ENCODE data around the gene PTPN9. TPM values are rescaled to one million over a fixed set of nuclear protein-coding genes. Genes with fewer than 3 reads are reported as not detected.
"Not testable (repeated sequence)": the region's sequence is repeated elsewhere in the genome, so short reads cannot be mapped to it uniquely, and the experiment has no call there.

PTPN9 gene
- total RNA-seq, 1 donor from 2014 or later = 23.6 TPM

DNA sequence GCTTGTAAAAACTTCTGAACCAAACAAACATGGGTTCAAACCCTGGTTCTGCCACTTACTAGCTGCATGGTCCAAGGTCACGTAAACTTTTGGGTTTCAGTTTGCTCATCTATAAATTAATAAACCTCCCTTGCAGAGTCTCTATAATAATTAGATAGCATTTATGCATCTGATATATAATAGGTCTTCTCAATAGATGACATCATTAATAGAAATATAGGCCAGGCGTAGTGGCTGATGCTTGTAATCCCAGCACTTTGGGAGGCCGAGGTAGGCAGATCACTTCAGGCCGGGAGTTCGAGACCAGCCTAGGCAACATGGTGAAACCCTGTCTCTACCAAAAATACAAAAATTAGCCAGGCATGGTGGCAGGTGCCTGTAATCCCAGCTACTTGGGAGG is 102.0 kb downstream of the PTPN9 start:
- H3K4me3 Mint-ChIP-seq; H3K4me1 Mint-ChIP-seq; intact Hi-C loops (cut with micrococcal nuclease); H3K9me3 Mint-ChIP-seq; H3K27me3 Mint-ChIP-seq; H3K27ac Mint-ChIP-seq; DNase-seq: not testable (repeated sequence)
- H3K36me3 Mint-ChIP-seq (ENCODE audit: low read depth) = peaks cover 21% of the 10 kb centered on the region

DNA sequence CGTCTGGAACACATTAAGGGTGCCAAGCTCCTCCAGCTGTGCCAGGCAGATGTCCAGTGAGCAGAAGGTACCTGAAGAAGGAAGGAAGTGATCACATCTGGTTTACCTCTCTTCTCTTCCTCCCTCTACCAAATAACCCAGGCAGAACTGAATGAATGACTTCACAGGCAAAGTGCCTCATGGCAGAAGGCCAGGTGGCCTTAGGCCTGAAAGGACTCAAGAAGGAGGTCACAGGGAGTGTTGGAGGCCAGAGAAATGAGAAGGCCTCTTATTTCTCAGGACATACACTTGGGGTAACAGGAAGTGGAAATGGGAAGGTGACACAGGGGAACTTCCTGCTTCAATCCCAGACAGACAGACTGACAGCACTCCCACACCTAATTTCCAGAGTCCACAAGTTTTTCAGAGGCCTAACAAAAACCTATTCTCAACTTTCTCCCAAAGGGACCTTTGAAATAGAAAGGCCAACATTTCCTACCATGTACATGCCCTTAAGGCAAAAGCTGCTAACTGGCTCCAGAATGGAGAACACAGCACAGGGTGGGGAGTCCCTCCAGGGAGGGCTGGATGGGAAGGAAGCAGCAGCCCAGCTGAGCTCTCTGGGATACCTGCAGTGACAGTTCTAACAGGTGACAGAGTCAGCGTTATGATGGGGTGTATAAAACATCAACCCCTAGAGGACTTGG is 110.1 kb downstream of the PTPN9 start:
- Mint-ChIP-seq H3K4me1 (peaks cover 6% of the 10 kb centered on the region), H3K4me3 (no peak overlapping the region), H3K36me3 (ENCODE audit: low read depth) (peaks cover 43% of the 10 kb centered on the region), H3K27ac (peak overlapping the region; percentile 54), H3K9me3 (no peaks in the 10 kb centered on the region), H3K27me3 (no peaks in the 10 kb centered on the region)
- intact Hi-C loops (cut with micrococcal nuclease) = no loop called here
- no peak for DNase-seq

DNA sequence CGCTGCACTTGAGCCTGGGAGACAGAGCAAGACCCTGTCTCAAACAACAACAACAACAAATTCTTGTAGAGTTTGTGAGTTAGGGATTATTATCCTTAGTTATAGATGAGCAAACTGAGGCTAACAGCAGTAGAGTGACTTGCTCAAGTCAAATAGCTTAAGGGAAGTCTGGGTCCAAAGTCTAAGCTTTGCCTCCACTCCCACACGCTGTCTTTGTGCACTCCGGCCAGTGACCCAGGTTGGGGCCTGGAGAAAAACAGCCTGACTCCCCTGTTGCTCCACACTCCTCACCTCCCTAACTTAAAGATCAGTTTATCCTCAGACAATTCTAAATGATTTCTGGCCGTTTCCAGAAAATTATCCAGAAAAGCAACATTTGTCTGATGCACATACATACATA is 118.5 kb downstream of the PTPN9 start:
- no peak overlapping the region for H3K4me3 Mint-ChIP-seq
- intact Hi-C loops (cut with micrococcal nuclease) = no loop called here
- H3K4me1 Mint-ChIP-seq = peaks cover 12% of the 10 kb centered on the region
- no peak overlapping the region for H3K27ac Mint-ChIP-seq
- DNase-seq = no peak
- H3K27me3 Mint-ChIP-seq = no peaks in the 10 kb centered on the region
- peaks cover 7% of the 10 kb centered on the region for H3K36me3 Mint-ChIP-seq (ENCODE audit: low read depth)
- no peaks in the 10 kb centered on the region for H3K9me3 Mint-ChIP-seq

DNA sequence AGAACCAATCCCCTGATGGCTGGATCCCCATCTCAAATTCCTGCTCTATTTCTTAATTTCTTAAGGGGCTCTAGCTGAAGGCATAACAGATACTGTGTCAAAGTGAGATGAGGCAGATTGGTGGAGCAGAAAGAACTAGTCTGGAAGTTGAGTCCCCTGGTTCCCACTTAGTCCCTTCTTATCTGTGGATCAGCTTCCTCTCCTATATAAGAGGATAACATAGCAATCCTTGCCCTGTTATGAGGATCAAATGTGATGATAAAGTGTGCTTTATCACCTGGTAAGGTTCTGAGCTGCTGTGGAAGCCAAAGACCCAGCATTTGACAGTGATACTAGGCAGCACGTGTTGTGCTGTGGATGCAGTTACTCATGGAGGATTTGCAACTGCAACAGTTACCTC is 119.5 kb downstream of the PTPN9 start:
- DNase-seq = no peak
- H3K27me3 Mint-ChIP-seq = no peaks in the 10 kb centered on the region
- H3K36me3 Mint-ChIP-seq (ENCODE audit: low read depth) = peaks cover 2% of the 10 kb centered on the region
- H3K27ac Mint-ChIP-seq = no peak overlapping the region
- intact Hi-C loops (cut with micrococcal nuclease) = loop anchor here (10.0 kb wide), 1 partner anchor 1465 kb away; the partner anchor contains the start of genes PML and STOML1
- H3K4me1 Mint-ChIP-seq = peaks cover 10% of the 10 kb centered on the region
- H3K9me3 Mint-ChIP-seq = no peaks in the 10 kb centered on the region
- no peak overlapping the region for H3K4me3 Mint-ChIP-seq

DNA sequence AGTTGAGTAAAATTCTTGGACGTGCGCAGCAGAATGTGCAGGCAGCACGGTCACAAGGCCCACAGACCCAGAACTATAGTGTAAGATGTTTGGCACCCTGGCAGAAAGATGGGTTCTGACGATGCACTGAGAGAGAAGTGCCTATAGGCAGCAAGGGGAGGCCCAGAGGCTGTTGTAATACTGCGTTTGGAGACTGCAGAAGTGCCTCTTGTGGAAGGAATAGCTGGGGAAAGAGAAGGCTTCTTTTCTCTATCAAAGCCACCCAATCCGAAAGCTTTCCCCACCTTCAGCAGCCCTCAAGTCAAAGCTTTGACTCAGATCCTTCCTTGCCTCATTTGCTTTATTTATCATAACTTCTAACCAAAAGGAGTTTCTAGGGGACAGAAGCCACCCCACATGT is 122.4 kb downstream of the PTPN9 start:
- Mint-ChIP-seq H3K27me3 (no peaks in the 10 kb centered on the region), H3K27ac (peak overlapping the region; percentile 95), H3K4me1 (peaks cover 20% of the 10 kb centered on the region), H3K36me3 (ENCODE audit: low read depth) (peaks cover 2% of the 10 kb centered on the region), H3K4me3 (peak overlapping the region; percentile 96), H3K9me3 (no peaks in the 10 kb centered on the region)
- intact Hi-C loops (cut with micrococcal nuclease) = loop anchor here (10.0 kb wide), 1 partner anchor 1462 kb away; the partner anchor contains the start of genes PML and STOML1
- no peak for DNase-seq

DNA sequence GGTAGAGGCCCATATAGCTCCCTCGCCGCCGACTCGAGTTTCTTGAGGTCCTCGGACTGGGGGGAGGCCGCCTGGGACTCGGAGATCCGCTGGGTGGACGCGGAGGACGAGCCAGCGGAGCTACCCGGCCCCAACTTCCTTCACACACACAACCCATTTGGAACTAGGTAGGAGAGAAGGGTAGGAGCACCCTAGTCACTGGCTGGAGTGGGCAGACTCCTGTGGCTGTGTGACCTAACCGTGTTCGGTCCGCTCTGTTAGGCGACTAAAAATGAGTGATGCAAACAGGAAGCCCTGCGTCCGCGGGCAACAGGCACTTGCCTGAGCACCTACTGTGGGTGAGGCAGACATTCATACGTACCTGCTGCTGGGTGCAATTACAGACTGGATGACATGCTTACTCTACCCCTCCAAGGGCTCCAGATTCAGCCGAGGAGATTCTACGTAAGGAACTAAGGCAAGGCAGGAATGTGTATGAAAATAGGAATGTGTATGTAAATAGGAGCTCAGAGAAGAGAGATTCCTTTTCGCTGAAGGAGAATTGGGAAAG is 123.1 kb downstream of the PTPN9 start:
- DNase-seq = peak; percentile 89
- Mint-ChIP-seq H3K4me1 (peaks cover 20% of the 10 kb centered on the region), H3K9me3 (no peaks in the 10 kb centered on the region), H3K27ac (peak overlapping the region; percentile 95), H3K4me3 (peak overlapping the region; percentile 96), H3K27me3 (no peaks in the 10 kb centered on the region), H3K36me3 (ENCODE audit: low read depth) (peaks cover 2% of the 10 kb centered on the region)
- intact Hi-C loops (cut with micrococcal nuclease) = loop anchor here (10.0 kb wide), 1 partner anchor 1461 kb away; the partner anchor contains the start of genes PML and STOML1

DNA sequence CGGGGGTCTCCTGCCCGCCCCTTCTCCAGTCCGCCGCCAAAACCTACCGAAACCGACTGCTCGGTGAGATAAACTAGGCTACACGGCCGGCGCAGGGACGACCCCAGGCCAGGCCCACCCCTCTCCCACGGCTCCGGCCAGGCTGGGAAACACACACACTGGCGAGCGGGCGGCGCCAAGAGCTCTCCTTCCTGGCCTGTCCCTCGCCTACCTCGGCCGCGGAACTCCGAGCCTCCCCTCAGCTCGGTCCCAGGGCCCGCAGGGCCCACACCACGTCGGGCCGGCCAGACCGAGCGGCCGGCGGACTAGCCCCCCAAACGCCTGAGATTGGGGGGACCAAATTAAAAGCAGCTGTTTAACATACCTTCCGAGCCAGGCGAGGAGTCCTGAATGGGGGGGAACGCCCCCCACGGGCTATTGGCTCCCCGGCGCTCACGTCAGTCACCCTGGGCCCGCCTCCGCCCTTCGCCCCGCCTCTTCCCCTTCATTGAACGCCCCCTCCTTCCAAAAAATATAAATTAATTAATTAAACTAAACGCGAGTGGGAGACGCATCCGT is 123.6 kb downstream of the PTPN9 start:
- Mint-ChIP-seq H3K4me3 (peak overlapping the region; percentile 96), H3K9me3 (no peaks in the 10 kb centered on the region), H3K4me1 (peaks cover 21% of the 10 kb centered on the region), H3K36me3 (ENCODE audit: low read depth) (peaks cover 2% of the 10 kb centered on the region), H3K27ac (peak overlapping the region; percentile 95), H3K27me3 (no peaks in the 10 kb centered on the region)
- DNase-seq = peak; percentile 97
- intact Hi-C loops (cut with micrococcal nuclease) = loop anchor here (10.0 kb wide), 1 partner anchor 1461 kb away; the partner anchor contains the start of genes PML and STOML1

DNA sequence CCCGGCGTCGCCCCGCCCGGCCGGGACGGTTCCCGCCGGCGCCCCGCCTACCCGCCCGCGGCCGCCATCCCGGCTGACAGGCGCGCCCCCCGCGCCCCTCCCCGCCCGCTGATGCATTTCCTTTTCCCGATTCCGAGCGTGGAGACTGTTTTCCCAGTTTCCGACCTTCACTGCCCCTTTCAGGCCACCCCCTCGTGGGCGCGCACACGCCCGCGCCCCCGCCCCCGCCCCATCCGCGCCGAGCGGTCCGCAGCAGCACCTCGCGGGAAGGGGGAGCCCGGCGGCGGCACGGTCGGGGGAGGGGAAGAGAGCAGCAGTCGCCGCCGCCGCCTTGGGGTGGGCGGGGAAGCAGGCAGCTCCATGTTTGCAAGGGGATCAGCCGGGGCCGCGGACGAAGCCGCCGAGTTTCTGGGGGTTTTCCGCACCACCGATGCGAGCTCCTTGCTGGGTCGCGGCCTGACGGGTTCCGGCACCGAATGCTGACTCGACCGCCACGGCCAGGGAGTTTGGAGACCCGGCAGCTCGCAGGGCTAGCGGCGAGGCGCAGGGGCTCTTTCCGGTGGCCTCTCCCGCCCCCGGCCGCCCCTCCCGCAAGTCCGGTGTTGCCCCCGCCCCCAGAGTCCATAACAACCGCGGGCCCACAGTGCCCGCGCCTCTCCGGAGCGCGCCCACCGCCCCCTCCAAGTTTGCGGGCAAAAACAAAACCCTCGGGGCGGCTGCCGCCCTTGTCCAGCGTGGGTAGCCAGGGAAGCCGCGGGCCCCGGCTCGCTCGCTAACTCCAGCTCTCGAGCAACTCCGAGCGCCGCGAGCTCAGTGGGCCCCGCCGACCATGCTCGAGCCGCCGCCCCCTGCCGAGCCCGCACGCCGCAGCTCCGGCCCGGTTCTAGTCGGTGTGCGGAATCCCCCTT is 124.4 kb downstream of the PTPN9 start:
- H3K4me3 Mint-ChIP-seq = peak overlapping the region; percentile 96
- peak overlapping the region; percentile 95 for H3K27ac Mint-ChIP-seq

DNA sequence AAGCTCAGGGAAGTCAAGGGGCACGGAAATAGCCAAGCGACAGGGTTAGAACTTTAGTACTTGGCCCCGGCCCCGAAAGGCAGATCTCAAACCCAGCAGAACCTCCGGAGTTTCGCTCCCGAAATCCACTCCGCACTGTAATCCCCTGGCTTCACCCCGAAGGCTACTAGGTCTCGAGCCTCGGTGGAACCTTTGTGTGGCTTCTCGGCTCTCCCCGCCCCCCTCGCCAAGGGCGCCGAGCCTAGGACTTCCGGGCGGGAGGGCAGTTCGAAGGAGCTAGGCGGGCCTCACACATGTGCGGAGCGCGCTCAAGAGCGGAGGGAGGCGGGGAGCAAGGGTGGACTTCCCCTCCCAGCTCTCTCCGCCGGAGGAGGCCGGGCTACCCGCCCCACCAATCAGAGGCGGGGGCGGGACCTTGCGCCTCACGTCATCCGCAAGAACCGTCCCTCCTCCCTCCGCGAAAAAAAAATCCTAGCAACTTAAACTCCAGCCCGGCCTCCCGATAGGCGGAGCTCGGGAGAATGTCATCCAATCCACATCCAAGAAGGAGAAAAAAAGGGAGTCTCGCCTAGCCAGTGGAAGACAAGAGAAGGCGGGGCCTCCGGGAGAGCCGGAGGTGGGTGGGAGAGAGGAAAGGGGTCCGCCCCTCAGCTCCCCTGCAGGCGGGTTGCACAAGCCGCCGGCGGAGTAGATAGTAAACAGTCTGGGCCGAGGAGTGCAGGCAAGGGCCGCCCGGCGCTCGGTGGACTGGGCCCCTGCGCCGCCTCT is 125.2 kb downstream of the PTPN9 start:
- no peaks in the 10 kb centered on the region for H3K27me3 Mint-ChIP-seq
- peaks cover 2% of the 10 kb centered on the region for H3K36me3 Mint-ChIP-seq (ENCODE audit: low read depth)
- intact Hi-C loops (cut with micrococcal nuclease) = loop anchor here (1.0 to 10.0 kb wide), 7 partner anchors 125 to 1968 kb away; partner anchors contain the start of genes C15orf39, COX5A, HMG20A and PEAK1
- peak overlapping the region; percentile 96 for H3K4me3 Mint-ChIP-seq
- peaks cover 34% of the 10 kb centered on the region for H3K4me1 Mint-ChIP-seq
- peak overlapping the region; percentile 99 for H3K27ac Mint-ChIP-seq
- no peaks in the 10 kb centered on the region for H3K9me3 Mint-ChIP-seq
- peak; percentile 99 for DNase-seq

More for the DNA sequence above, 124.4 kb downstream of the PTPN9 start:
- H3K27me3 Mint-ChIP-seq = no peaks in the 10 kb centered on the region
- H3K4me1 Mint-ChIP-seq = peaks cover 28% of the 10 kb centered on the region
- intact Hi-C loops (cut with micrococcal nuclease) = loop anchor here (1.0 to 10.0 kb wide), 7 partner anchors 125 to 1968 kb away; partner anchors contain the start of genes C15orf39, COX5A, HMG20A and PEAK1
- peaks cover 2% of the 10 kb centered on the region for H3K36me3 Mint-ChIP-seq (ENCODE audit: low read depth)
- peak; percentile 94 for DNase-seq
- H3K9me3 Mint-ChIP-seq = no peaks in the 10 kb centered on the region

DNA sequence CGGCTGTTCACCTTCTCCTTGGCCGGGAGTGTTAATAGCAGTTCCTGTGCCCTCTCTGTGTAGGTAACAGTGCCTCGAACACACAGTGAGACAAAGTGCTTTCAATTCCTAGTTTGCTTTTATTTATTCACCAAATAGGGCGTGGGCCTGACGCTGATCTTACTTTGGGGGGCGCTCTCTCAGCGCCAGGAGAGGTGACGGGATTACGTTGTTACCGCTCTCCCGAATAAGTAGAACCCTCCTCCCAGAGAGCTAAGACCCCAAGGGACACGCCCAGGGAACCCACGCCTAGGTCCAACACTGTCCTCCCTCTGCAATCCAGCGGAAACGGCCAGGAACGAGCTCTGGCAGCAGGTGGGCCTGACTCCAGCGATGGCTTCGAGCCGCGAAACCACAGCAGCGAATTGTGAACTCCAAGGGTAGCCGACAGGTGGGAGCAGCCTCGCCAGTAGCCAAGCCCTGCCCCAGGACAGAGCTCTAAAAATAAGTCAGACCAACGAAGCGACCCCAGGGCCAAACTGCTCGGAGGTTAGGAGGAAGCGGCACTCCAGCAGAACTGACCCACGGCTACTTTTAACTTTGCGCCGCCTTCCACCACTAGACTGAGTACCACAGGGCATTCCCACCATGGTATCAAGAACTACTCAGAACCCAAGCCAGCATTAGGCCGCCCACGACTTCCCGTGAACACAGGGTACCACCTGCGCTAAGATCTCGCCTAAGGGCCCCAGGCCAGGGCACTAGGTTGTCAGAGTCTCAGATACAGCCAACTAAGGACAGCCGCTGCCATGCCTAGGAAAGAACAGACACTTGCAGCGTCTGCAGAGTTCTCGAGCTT is 126.0 kb downstream of the PTPN9 start:
- peaks cover 2% of the 10 kb centered on the region for H3K36me3 Mint-ChIP-seq (ENCODE audit: low read depth)
- no peaks in the 10 kb centered on the region for H3K27me3 Mint-ChIP-seq
- DNase-seq = peak; percentile 82
- H3K9me3 Mint-ChIP-seq = no peaks in the 10 kb centered on the region
- intact Hi-C loops (cut with micrococcal nuclease) = loop anchor here (1.0 to 10.0 kb wide), 6 partner anchors 187 to 1969 kb away; partner anchors contain the start of genes C15orf39, COX5A, HMG20A and IMP3
- H3K4me1 Mint-ChIP-seq = peaks cover 34% of the 10 kb centered on the region
- peak overlapping the region; percentile 96 for H3K4me3 Mint-ChIP-seq
- peak overlapping the region; percentile 99 for H3K27ac Mint-ChIP-seq

DNA sequence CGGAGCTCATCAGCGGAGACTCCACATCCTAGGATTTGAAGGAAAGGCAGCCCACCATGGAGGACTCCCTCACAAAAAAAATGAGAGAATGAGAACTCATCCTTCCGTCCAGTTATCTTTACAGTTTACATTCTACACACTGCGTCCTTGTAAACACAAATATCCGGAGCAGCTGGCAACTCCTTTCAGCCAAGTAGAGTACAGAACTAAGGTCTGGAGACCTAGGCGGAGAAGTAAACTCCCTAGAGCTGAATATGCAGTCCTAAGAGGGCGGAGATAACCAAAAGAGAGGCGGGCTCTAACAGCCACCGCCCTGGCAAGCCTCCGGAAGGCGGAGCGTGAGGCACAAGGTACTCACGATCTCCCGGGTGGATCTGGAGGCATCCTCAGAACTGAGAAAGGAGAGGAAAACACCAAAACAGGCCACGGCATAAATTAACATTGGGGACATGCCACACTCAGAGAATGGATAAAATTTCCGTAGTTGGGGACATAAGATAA is 126.7 kb downstream of the PTPN9 start:
- Mint-ChIP-seq H3K27me3 (no peaks in the 10 kb centered on the region), H3K9me3 (no peaks in the 10 kb centered on the region), H3K27ac (peak overlapping the region; percentile 99), H3K4me1 (peaks cover 37% of the 10 kb centered on the region), H3K4me3 (peak overlapping the region; percentile 96), H3K36me3 (ENCODE audit: low read depth) (peaks cover 6% of the 10 kb centered on the region)
- peak; percentile 96 for DNase-seq
- intact Hi-C loops (cut with micrococcal nuclease) = loop anchor here (1.0 to 10.0 kb wide), 6 partner anchors 188 to 1970 kb away; partner anchors contain the start of genes C15orf39, COX5A, HMG20A and IMP3

Measured in activated CD4-positive, alpha-beta T cell treated with anti-CD3 and anti-CD28 coated beads, Interleukin-2, amount 10 ng/mL, durations not matched to agents 24 days and 14 days (primary cell).